GM23338 (cell line): ENCODE measurements around the gene DNLZ.

ENCODE experiments used
- CREB1 ChIP-seq: fragments of 250-450 bp; sonication (Bioruptor Pico); IDR thresholded peaks from 2 replicates; pipeline ENCODE4 v1.5.0; 2020; ENCODE audit warnings: low read depth, mild to moderate bottlenecking, moderate library complexity
- CTCF ChIP-seq, 2 experiments: fragments of 200-600 bp in 1 of 2; sonication (generic) in 1 of 2; conservative IDR thresholded peaks; 2 replicates each; pipeline versions ENCODE4 v1.5.1 to v1.6.1; 2016 to 2017; ENCODE audit warnings: antibody characterized with exemption in 2 of 2, low read depth in 2 of 2, mild to moderate bottlenecking in 2 of 2, moderate library complexity in 1 of 2
- EZH2 ChIP-seq: fragments of 200-600 bp; sonication (generic); IDR thresholded peaks from one replicate; pipeline ENCODE4 v1.8.0; 2017; ENCODE audit warnings: antibody characterized with exemption, mild to moderate bottlenecking, low read depth; ENCODE audit not compliant: unreplicated experiment
- EZH2phosphoT487 ChIP-seq: fragments of 200-600 bp; sonication (generic); IDR thresholded peaks from one replicate; pipeline ENCODE4 v1.8.1; 2018; ENCODE audit warnings: antibody characterized with exemption; ENCODE audit not compliant: unreplicated experiment
- POLR2AphosphoS5 ChIP-seq: IDR thresholded peaks from 2 replicates; pipeline ENCODE4 v1.6.1; 2016; ENCODE audit warnings: antibody characterized with exemption, low read depth
- REST ChIP-seq: IDR thresholded peaks from one replicate; pipeline ENCODE4 v1.6.1; 2018; ENCODE audit warnings: antibody characterized with exemption; ENCODE audit not compliant: unreplicated experiment
- STAT1 ChIP-seq: IDR thresholded peaks from one replicate; pipeline ENCODE4 v1.6.1; 2016; ENCODE audit warnings: antibody characterized with exemption; ENCODE audit not compliant: unreplicated experiment
- ZNF114 ChIP-seq: fragments of 250-450 bp; sonication (Bioruptor Pico); IDR thresholded peaks from 2 replicates; pipeline ENCODE4 v1.5.0; 2020; ENCODE audit warnings: mild to moderate bottlenecking, moderate library complexity
- ZNF462 ChIP-seq: fragments of 250-450 bp; sonication (Bioruptor Pico); IDR thresholded peaks from 2 replicates; pipeline ENCODE4 v1.5.0; 2020; ENCODE audit warnings: mild to moderate bottlenecking, moderate library complexity

DNA sequence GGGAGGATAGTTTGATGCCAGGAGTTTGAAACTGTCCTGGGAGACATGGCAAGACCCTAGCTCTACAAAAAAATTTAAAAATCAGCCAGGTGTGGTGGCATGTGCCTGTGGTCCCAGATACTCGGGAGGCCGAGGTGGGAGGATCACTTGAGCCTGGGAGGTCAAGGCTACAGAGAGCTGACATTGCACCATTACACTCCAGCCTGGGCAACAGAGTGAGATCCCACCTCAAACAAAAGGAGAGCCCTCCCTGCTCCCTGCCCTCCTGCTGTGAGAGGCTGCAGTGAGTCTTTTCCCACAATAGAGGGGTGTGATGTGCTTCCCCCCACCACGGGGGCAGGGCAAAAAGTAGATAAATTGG, 49.5 kb downstream of the DNLZ start:
- TF ChIP-seq CTCF (conservative IDR thresholded peaks at IDR 0.05; ENCODE audit: low read depth in 2 of 2) (no peak), EZH2 (no peak), POLR2AphosphoS5 (no peak), REST (no peak), STAT1 (no peak), ZNF462 (CRISPR knock-in tag) (no peak), CREB1 (CRISPR knock-in tag) (no peak), EZH2phosphoT487 (no peak), ZNF114 (CRISPR knock-in tag) (no peak)
